ENCODE results near the gene SEZ6L.

DNA sequence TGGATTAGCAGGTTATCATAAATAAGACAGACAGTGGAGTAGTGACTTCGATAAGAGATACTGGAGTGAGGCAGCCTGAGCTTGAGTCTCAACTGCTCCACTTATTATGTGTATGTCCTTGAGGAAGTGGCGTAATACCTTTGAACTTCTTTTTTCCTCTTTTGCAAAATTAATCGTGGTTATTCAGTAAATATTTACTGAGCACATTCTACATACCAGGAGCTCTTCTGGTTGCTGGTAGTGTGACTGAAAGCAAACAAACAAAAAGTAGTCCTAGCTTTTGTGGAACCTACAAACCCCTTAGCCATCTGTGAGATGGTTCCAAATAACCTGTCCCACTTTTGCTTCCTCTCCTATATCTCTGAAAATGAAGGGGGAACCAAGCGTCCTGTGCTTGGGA, 134.2 kb downstream of the SEZ6L start:
- TF ChIP-seq, protein P1, sequence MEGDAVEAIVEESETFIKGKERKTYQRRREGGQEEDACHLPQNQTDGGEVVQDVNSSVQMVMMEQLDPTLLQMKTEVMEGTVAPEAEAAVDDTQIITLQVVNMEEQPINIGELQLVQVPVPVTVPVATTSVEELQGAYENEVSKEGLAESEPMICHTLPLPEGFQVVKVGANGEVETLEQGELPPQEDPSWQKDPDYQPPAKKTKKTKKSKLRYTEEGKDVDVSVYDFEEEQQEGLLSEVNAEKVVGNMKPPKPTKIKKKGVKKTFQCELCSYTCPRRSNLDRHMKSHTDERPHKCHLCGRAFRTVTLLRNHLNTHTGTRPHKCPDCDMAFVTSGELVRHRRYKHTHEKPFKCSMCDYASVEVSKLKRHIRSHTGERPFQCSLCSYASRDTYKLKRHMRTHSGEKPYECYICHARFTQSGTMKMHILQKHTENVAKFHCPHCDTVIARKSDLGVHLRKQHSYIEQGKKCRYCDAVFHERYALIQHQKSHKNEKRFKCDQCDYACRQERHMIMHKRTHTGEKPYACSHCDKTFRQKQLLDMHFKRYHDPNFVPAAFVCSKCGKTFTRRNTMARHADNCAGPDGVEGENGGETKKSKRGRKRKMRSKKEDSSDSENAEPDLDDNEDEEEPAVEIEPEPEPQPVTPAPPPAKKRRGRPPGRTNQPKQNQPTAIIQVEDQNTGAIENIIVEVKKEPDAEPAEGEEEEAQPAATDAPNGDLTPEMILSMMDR (IDR thresholded peaks at IDR 0.05) = no peak
- no peak for TF ChIP-seq POLR2A (IDR thresholded peaks at IDR 0.05)
- no peak for TF ChIP-seq EP300 (IDR thresholded peaks at IDR 0.05; ENCODE audit: low read depth)
- no peak for TF ChIP-seq POLR2AphosphoS5 (IDR thresholded peaks at IDR 0.05)

Data from transverse colon (tissue), 4 donors.